ENCODE measurements around the gene SLC25A38. TPM values are rescaled to one million over a fixed set of nuclear protein-coding genes. Genes with fewer than 3 reads are reported as not detected.
"Not testable (repeated sequence)": the region's sequence is repeated elsewhere in the genome, so short reads cannot be mapped to it uniquely, and the experiment has no call there.

The SLC25A38 gene
- total RNA-seq, 1 experiment from 2014 or later, result 45.9 TPM

DNA sequence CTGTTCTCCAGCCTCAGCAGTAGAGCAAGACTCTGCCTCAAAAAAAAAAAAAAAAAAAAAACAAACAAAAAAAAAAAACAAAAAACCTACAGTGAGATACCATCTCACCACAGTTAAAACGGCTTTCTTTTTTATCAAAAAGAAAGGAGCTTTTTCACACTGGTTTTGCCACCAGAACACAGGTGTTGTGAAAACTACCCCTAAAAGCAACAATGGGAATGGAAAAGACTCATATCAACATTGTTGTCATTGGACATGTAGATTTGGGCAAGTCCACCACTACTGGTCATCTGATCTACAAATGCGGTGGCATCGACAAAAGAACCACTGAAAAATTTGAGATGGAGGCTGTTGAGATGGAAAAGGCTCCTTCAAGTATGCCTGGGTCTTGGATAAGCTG lies 24.8 kb upstream of the SLC25A38 start:
- Mint-ChIP-seq H3K36me3 (ENCODE audit: insufficient read depth, unreplicated experiment) (no peaks in the 10 kb centered on the region), H3K9me3 (ENCODE audit: unreplicated experiment) (no peaks in the 10 kb centered on the region), H3K4me1 (ENCODE audit: insufficient read depth, unreplicated experiment) (no peaks in the 10 kb centered on the region), H3K27me3 (ENCODE audit: insufficient read depth, unreplicated experiment) (peaks cover 35% of the 10 kb centered on the region), H3K27ac (ENCODE audit: low read depth, unreplicated experiment) (no peak overlapping the region), H3K4me3 (ENCODE audit: unreplicated experiment) (no peak overlapping the region)
- POLR2A ChIA-PET, result interaction anchor here (0.6 kb wide), 1 partner anchor 23 kb away, joined by 3 read pairs; no protein-coding TSS in a partner anchor
- intact Hi-C loops (cut with micrococcal nuclease), result no loop called here
- CTCF ChIA-PET, result interaction anchor here (0.5 to 1.7 kb wide), 2 partner anchors 18 to 66 kb away, joined by 3 to 5 read pairs; no protein-coding TSS in a partner anchor
- BruUV-seq (replicated peaks), result no TSS peak
- TF ChIP-seq CTCF (IDR thresholded peaks at IDR 0.05; ENCODE audit: unreplicated experiment), result no peak
- no peak for DNase-seq (ENCODE audit: unreplicated experiment)

DNA sequence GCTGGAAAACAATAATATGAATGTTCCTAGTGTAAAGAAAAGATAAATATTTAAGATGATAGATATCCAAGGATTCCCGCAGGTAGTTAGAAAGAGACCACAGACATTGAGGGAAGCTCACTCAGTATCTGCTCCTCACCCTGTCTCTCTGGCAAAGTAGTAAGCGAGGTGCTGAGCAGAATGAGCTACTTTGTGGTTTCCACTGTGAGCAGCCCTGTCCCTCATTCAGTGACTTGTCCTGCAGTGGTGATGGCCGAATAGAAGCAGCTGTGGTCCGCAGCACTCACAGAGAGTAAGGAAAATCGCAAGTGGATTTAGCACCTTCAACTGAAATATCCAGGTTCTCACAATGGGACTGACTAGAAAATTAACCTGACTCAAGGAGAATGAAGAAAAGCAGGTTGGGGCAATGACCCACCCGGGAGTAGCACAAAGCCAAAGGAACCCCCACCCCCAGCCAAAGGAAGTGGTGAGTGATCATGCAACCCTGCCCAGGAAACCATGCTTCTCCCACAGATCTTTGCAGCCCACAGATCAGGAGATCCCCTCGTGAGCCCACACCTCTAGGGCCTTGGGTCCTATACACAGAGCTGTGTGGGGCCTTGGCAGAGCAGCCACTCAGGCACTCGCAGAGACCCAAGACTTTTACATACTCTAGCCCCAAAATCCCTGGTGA lies 21.8 kb upstream of the SLC25A38 start:
- ChIA-PET POLR2A (interaction anchor here (0.5 kb wide), 1 partner anchor 11 kb away, joined by 3 read pairs; no protein-coding TSS in a partner anchor), CTCF (interaction anchor here (0.6 to 2.1 kb wide), 5 partner anchors 15 to 206 kb away, joined by 3 to 7 read pairs (median 3); no protein-coding TSS in a partner anchor)
- Mint-ChIP-seq H3K4me1 (ENCODE audit: insufficient read depth, unreplicated experiment) (no peaks in the 10 kb centered on the region), H3K9me3 (ENCODE audit: unreplicated experiment) (no peaks in the 10 kb centered on the region), H3K4me3 (ENCODE audit: unreplicated experiment) (no peak overlapping the region), H3K27ac (ENCODE audit: low read depth, unreplicated experiment) (no peak overlapping the region), H3K36me3 (ENCODE audit: insufficient read depth, unreplicated experiment) (no peaks in the 10 kb centered on the region), H3K27me3 (ENCODE audit: insufficient read depth, unreplicated experiment) (peaks cover 51% of the 10 kb centered on the region)
- intact Hi-C loops (cut with micrococcal nuclease), result no loop called here
- no peak for TF ChIP-seq CTCF (IDR thresholded peaks at IDR 0.05; ENCODE audit: unreplicated experiment)
- no TSS peak for BruUV-seq (replicated peaks)
- DNase-seq (ENCODE audit: unreplicated experiment), result no peak

DNA sequence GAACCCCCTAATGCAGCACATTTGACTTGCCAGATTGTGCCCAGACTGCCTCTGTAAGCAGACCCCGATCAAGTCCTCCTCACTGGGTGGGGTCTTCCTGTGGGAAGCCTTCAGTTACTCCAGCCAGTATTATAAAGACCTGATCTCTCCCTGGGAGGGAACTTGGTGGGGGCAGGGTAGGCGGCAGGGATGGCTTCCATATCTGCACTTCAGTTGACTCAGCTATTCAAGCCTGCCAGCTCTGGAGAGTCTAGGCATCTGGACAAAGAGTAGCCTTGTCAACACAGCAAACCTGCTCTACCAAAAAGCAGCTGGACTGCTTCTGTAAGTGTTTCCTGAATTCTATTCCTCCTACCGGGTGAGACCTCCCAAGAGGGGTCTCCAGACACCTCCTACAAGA lies 21.0 kb upstream of the SLC25A38 start:
- Mint-ChIP-seq H3K27me3 (ENCODE audit: insufficient read depth, unreplicated experiment) (peaks cover 48% of the 10 kb centered on the region), H3K4me3 (ENCODE audit: unreplicated experiment) (no peak overlapping the region), H3K4me1 (ENCODE audit: insufficient read depth, unreplicated experiment) (no peaks in the 10 kb centered on the region), H3K27ac (ENCODE audit: low read depth, unreplicated experiment) (no peak overlapping the region), H3K9me3 (ENCODE audit: unreplicated experiment) (no peaks in the 10 kb centered on the region), H3K36me3 (ENCODE audit: insufficient read depth, unreplicated experiment) (no peaks in the 10 kb centered on the region)
- BruUV-seq (replicated peaks), result no TSS peak
- DNase-seq (ENCODE audit: unreplicated experiment), result no peak
- intact Hi-C loops (cut with micrococcal nuclease), result no loop called here
- ChIA-PET CTCF (interaction anchor here (2.1 kb wide), 1 partner anchor 70 kb away, joined by 7 read pairs; no protein-coding TSS in a partner anchor), POLR2A (no interaction called here)
- no peak for TF ChIP-seq CTCF (IDR thresholded peaks at IDR 0.05; ENCODE audit: unreplicated experiment)

DNA sequence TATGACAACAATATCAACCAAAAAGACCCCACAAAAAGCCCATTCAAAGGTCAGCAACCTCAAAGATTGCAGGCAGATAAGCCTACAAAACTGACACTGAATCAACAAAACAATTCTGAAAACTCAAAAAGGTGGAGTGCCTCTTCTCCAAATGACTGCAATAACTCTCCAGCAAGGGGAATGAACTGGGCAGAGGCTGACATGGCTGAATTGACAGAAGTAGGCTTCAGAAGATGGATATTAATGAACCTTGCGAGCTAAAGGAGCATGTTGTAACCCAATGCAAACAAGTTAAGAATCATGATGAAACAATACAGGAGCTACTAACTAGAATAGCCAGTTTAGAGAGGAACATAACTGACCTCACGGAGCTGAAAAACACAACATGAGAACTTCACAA lies 20.4 kb upstream of the SLC25A38 start:
- CTCF ChIA-PET, result interaction anchor here (0.6 to 2.1 kb wide), 3 partner anchors 21 to 1049 kb away, joined by 3 to 7 read pairs (median 4); no protein-coding TSS in a partner anchor
- H3K4me3 Mint-ChIP-seq (ENCODE audit: unreplicated experiment), result no peak overlapping the region
- BruUV-seq (replicated peaks), result no TSS peak

DNA sequence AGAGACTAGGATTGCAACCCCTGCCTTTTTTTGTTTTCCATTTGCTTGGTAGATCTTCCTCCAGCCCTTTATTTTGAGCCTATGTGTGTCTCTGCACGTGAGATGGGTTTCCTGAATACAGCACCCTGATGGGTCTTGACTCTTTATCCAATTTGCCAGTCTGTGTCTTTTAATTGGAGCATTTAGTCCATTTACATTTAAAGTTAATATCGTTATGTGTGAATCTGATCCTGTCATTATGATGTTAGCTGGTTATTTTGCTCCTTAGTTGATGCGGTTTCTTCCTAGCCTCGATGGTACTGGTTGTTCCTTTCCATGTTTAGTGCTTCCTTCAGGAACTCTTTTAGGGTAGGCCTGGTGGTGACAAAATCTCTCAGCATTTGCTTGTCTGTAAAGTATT lies 12.7 kb upstream of the SLC25A38 start:
- CTCF ChIA-PET; POLR2A ChIA-PET; H3K4me1 Mint-ChIP-seq (ENCODE audit: insufficient read depth, unreplicated experiment); H3K9me3 Mint-ChIP-seq (ENCODE audit: unreplicated experiment); H3K36me3 Mint-ChIP-seq (ENCODE audit: insufficient read depth, unreplicated experiment); DNase-seq (ENCODE audit: unreplicated experiment); intact Hi-C loops (cut with micrococcal nuclease); H3K27ac Mint-ChIP-seq (ENCODE audit: low read depth, unreplicated experiment); H3K4me3 Mint-ChIP-seq (ENCODE audit: unreplicated experiment); BruUV-seq (replicated peaks): not testable (repeated sequence)
- peaks cover 42% of the 10 kb centered on the region for H3K27me3 Mint-ChIP-seq (ENCODE audit: insufficient read depth, unreplicated experiment)

More for the DNA sequence above, 20.4 kb upstream of the SLC25A38 start:
- Mint-ChIP-seq H3K27ac (ENCODE audit: low read depth, unreplicated experiment) (no peak overlapping the region), H3K9me3 (ENCODE audit: unreplicated experiment) (no peaks in the 10 kb centered on the region), H3K4me1 (ENCODE audit: insufficient read depth, unreplicated experiment) (no peaks in the 10 kb centered on the region), H3K36me3 (ENCODE audit: insufficient read depth, unreplicated experiment) (no peaks in the 10 kb centered on the region), H3K27me3 (ENCODE audit: insufficient read depth, unreplicated experiment) (peaks cover 42% of the 10 kb centered on the region)
- POLR2A ChIA-PET, result interaction anchor here (0.7 kb wide), 1 partner anchor 11 kb away, joined by 4 read pairs; no protein-coding TSS in a partner anchor
- no peak for DNase-seq (ENCODE audit: unreplicated experiment)
- intact Hi-C loops (cut with micrococcal nuclease), result no loop called here
- no peak for TF ChIP-seq CTCF (IDR thresholded peaks at IDR 0.05; ENCODE audit: unreplicated experiment)

All from MCF 10A (cell line).